ENCODE data around the gene ACOT8.
A peak's percentile ranks its signal among the peaks of the same experiment; 100 is the strongest.
"Not testable (repeated sequence)": the region's sequence is repeated elsewhere in the genome, so short reads cannot be mapped to it uniquely, and the experiment has no call there.

ACOT8 gene

GRCh38 chr20:45886590-45887345 is 29.6 kb upstream of the ACOT8 start:
- no peak for TF ChIP-seq CTCF (conservative IDR thresholded peaks at IDR 0.05; ENCODE audit: low read depth, low read length)
- no peak for DNase-seq (ENCODE audit: low read depth)
- no peak overlapping the region for H3K4me3 ChIP-seq (ENCODE audit: low read length)

- H3K4me3 ChIP-seq (ENCODE audit: low read length), result no peak overlapping the region
- TF ChIP-seq CTCF (conservative IDR thresholded peaks at IDR 0.05; ENCODE audit: low read depth, low read length), result no peak
These were observed 25.9 kb upstream of the ACOT8 start for GRCh38 chr20:45883100-45883469.

GRCh38 chr20:45882469-45883099 is 25.4 kb upstream of the ACOT8 start:
- no peak for TF ChIP-seq CTCF (conservative IDR thresholded peaks at IDR 0.05; ENCODE audit: low read depth, low read length)
- H3K4me3 ChIP-seq (ENCODE audit: low read length), result no peak overlapping the region
- no peak for DNase-seq (ENCODE audit: low read depth)

More at GRCh38 chr20:45883100-45883469, 25.9 kb upstream of the ACOT8 start:
- DNase-seq (ENCODE audit: low read depth), result no peak

- peak within 1 kb of the TSS; percentile 88 for H3K4me3 ChIP-seq (ENCODE audit: low read length)
- TF ChIP-seq CTCF (conservative IDR thresholded peaks at IDR 0.05; ENCODE audit: low read depth, low read length), result no peak
- DNase-seq (ENCODE audit: low read depth), result peak; percentile 94
These were observed 24.0 kb upstream of the ACOT8 start, which contains the start of gene ZSWIM1 for GRCh38 chr20:45880988-45881788. TSS of gene ZSWIM1 (plus strand) at chr20:45881227. CDS start at chr20:45882593, 1,366 bp downstream.

- TF ChIP-seq CTCF (conservative IDR thresholded peaks at IDR 0.05; ENCODE audit: low read depth, low read length), result no peak
These were observed 21.0 kb upstream of the ACOT8 start for GRCh38 chr20:45878076-45878761.

GRCh38 chr20:45874576-45874975 is 17.4 kb upstream of the ACOT8 start:
- DNase-seq (ENCODE audit: low read depth), result no peak
- H3K4me3 ChIP-seq (ENCODE audit: low read length), result no peak overlapping the region
- no peak for TF ChIP-seq CTCF (conservative IDR thresholded peaks at IDR 0.05; ENCODE audit: low read depth, low read length)

More at GRCh38 chr20:45878076-45878761, 21.0 kb upstream of the ACOT8 start:
- DNase-seq (ENCODE audit: low read depth), result no peak
- H3K4me3 ChIP-seq (ENCODE audit: low read length), result no peak overlapping the region

- not testable (repeated sequence) for H3K4me3 ChIP-seq (ENCODE audit: low read length); DNase-seq (ENCODE audit: low read depth)
These were observed 16.9 kb upstream of the ACOT8 start for GRCh38 chr20:45874104-45874481.
